ENCODE results near the gene SSBP2. TPM values are rescaled to one million over a fixed set of nuclear protein-coding genes. Genes with fewer than 3 reads are reported as not detected.

Gene SSBP2
- polyA plus RNA-seq, 1 donor = 27.8 TPM

DNA sequence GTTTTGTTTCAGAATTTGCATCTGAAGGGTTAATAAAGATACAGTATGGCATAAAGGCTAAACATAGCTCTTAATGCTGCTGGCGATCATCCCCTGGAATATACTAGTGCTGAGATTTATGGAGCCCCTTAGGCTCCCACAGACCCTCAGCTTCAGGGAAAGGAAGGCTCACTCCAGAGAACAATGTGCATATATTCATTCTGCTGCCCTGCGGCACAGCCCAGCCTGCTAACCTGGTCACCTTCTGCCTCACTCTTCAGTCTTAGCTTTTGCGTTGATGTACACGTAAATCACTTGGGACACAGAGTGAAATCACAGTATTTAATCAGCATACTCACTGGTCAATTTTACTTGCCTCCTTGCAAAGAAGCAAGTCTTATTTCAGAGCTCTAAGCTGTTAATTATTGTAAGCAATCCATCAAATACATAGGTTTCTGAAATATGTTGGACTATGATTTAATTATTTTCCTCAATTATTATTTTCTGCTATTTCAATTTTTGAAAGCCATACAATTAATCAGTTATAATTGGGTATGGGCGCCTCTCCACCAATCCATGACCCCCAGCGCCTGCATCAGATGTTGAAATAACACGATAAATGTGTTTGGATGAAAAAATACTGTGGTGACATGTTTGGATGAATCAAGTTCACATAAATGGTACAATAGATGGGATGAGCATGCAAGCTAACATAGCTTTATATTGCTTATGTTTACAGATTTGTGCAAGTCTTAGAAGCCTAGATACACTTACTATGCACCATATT is 345.6 kb downstream of the SSBP2 start:
- Histone ChIP-seq H3K27me3 (ENCODE audit: control insufficient read depth, insufficient read depth, low read length) (no peaks in the 10 kb centered on the region), H3K27ac (ENCODE audit: low read length) (no peak overlapping the region), H3K4me3 (ENCODE audit: low read length) (no peak overlapping the region), H3K4me1 (ENCODE audit: control insufficient read depth, insufficient read depth, low read length) (peaks cover 2% of the 10 kb centered on the region), H3K36me3 (ENCODE audit: control insufficient read depth, insufficient read depth, low read length) (no peaks in the 10 kb centered on the region), H3K9me3 (ENCODE audit: control insufficient read depth, low read depth, low read length) (no peaks in the 10 kb centered on the region)
- DNase-seq = no peak
- WGBS (ENCODE audit: insufficient coverage, low lambda C conversion rate) = 100% methylated on average over 1 of the region's 7 CpGs

DNA sequence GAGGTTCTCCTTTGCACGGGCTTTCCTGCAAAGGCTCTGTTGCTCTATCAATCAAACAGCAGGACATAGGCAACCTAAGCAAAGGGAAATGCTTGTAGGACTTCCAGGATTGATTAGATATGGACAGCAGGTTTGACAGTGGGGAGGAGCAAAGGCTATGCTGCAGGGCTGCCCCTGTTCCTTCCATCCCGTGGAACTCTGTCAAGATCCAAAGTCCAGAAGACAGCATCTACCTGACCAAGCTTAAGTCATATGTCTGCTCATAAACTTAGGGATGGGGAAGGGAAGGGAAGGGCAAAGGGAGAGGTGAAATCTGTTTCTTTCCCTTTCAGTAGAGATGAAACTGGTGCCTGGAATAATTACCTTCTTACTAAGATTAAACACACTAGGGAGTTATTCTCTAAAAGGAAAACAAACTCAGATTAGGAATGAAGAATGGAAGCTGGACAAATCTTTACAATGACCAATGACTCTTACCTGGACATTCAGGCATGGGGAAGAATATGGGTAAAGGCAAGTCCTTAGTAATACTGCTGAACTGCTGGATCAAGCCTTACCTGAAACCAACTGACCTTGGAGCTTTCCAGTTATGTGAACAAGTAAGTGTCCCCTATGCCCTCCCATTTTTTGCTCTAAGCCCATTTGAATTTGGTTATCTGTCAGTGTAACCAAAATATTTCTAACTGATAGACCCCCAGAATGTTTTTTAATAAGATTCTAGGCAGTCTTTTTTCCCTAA is 348.5 kb downstream of the SSBP2 start:
- DNase-seq = peak; percentile 88 to 94
- no CpG with 5 or more reads among the region's 2 CpGs for WGBS (ENCODE audit: insufficient coverage, low lambda C conversion rate)
- Histone ChIP-seq H3K4me3 (ENCODE audit: low read length) (no peak overlapping the region), H3K9me3 (ENCODE audit: control insufficient read depth, low read depth, low read length) (no peaks in the 10 kb centered on the region), H3K4me1 (ENCODE audit: control insufficient read depth, insufficient read depth, low read length) (no peaks in the 10 kb centered on the region), H3K27me3 (ENCODE audit: control insufficient read depth, insufficient read depth, low read length) (no peaks in the 10 kb centered on the region), H3K36me3 (ENCODE audit: control insufficient read depth, insufficient read depth, low read length) (no peaks in the 10 kb centered on the region), H3K27ac (ENCODE audit: low read length) (peak overlapping the region; percentile 81)

DNA sequence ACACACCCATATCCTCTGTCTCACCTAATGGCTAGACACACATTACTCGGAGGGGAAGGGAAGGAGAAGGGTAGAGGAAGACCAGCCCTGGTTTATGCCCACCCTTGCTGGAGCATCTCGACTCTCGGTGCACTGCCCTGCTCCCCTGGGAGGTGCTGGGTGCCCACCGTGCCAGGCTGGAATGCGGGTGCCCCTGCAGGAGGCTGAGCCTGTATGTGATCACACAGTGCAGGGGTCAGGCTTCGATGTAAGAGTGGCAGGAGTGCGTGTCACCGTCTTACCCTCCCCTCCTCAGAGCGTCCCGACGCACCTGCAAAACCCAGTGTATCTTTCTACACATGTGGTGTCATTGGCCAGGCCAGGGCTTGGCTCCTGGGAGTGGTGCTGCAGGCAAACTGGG is 349.6 kb downstream of the SSBP2 start:
- Histone ChIP-seq H3K4me3 (ENCODE audit: low read length) (no peak overlapping the region), H3K27ac (ENCODE audit: low read length) (no peak overlapping the region), H3K36me3 (ENCODE audit: control insufficient read depth, insufficient read depth, low read length) (no peaks in the 10 kb centered on the region), H3K27me3 (ENCODE audit: control insufficient read depth, insufficient read depth, low read length) (peaks cover 6% of the 10 kb centered on the region), H3K9me3 (ENCODE audit: control insufficient read depth, low read depth, low read length) (no peaks in the 10 kb centered on the region), H3K4me1 (ENCODE audit: control insufficient read depth, insufficient read depth, low read length) (no peaks in the 10 kb centered on the region)
- no peak for DNase-seq
- whole genome bisulfite sequencing (ENCODE audit: insufficient coverage, low lambda C conversion rate) = no CpG with 5 or more reads among the region's 11 CpGs

DNA sequence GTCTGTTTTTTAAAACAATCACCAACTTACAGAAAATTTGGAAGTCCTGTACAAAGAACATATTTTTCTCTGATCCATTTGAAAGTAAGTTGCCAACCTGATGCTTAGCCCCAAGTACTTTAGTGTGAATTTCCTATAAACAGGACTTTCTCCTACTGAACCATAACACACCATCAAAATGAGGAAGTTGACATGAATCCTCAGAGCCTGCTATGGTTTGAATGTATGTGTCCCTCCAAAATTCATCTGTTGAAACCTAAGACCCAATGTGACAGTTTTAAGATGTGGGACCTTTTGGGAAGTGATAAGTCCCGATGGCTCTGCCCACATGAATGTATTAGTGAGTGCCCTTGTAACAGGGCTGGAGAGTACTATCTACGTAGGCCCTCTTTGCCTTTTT is 350.5 kb downstream of the SSBP2 start:
- no CpG with 5 or more reads among the region's 2 CpGs for WGBS (ENCODE audit: insufficient coverage, low lambda C conversion rate)
- Histone ChIP-seq H3K27me3 (ENCODE audit: control insufficient read depth, insufficient read depth, low read length) (peaks cover 8% of the 10 kb centered on the region), H3K27ac (ENCODE audit: low read length) (no peak overlapping the region), H3K36me3 (ENCODE audit: control insufficient read depth, insufficient read depth, low read length) (no peaks in the 10 kb centered on the region), H3K4me3 (ENCODE audit: low read length) (no peak overlapping the region), H3K4me1 (ENCODE audit: control insufficient read depth, insufficient read depth, low read length) (no peaks in the 10 kb centered on the region), H3K9me3 (ENCODE audit: control insufficient read depth, low read depth, low read length) (no peaks in the 10 kb centered on the region)
- DNase-seq = no peak

DNA sequence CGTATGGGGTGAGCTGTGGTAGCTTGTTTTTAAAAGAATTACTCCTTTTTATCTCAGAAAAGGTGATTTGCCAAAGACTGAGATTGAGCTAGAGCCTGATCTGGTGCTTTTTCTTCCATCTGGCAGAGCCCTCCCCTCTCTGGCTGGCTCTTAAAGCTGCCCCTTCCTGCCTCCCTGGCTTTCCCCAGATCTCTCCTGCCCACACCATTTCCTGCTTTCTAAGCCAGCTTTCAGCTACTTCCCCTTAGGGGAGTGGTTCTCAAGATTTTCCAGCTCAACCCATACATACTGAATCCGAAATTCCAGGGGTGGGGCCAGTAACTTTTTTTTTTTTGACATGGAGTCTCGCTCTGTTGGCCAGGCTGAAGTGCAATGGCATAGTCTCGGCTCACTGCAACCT is 352.2 kb downstream of the SSBP2 start:
- no peak for DNase-seq
- Histone ChIP-seq H3K9me3 (ENCODE audit: control insufficient read depth, low read depth, low read length) (no peaks in the 10 kb centered on the region), H3K4me1 (ENCODE audit: control insufficient read depth, insufficient read depth, low read length) (no peaks in the 10 kb centered on the region), H3K27me3 (ENCODE audit: control insufficient read depth, insufficient read depth, low read length) (peaks cover 18% of the 10 kb centered on the region), H3K4me3 (ENCODE audit: low read length) (no peak overlapping the region), H3K36me3 (ENCODE audit: control insufficient read depth, insufficient read depth, low read length) (no peaks in the 10 kb centered on the region), H3K27ac (ENCODE audit: low read length) (no peak overlapping the region)
- no CpG with 5 or more reads among the region's 4 CpGs for WGBS (ENCODE audit: insufficient coverage, low lambda C conversion rate)

DNA sequence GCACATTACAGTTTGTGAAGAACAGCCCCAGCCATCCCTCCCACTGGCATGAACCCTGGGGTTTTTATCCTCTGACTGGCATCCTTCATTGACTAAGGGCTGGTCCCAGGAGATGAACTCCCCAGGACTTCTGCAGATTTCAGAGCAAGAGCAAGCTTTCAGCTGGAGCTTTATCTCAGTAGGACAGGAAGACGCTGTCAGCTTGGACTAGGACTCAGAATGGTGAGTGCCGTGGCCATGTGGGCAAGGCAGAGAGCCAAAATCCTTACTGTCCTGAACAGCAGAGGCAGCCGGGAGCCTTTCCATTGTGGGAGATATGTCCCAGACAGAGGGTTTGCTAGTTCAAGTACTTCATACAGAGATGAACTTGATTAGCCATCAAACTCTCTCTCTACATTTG is 353.7 kb downstream of the SSBP2 start:
- no CpG with 5 or more reads among the region's 3 CpGs for WGBS (ENCODE audit: insufficient coverage, low lambda C conversion rate)
- DNase-seq = no peak
- H3K27me3 ChIP-seq (ENCODE audit: control insufficient read depth, insufficient read depth, low read length) = peaks cover 23% of the 10 kb centered on the region

DNA sequence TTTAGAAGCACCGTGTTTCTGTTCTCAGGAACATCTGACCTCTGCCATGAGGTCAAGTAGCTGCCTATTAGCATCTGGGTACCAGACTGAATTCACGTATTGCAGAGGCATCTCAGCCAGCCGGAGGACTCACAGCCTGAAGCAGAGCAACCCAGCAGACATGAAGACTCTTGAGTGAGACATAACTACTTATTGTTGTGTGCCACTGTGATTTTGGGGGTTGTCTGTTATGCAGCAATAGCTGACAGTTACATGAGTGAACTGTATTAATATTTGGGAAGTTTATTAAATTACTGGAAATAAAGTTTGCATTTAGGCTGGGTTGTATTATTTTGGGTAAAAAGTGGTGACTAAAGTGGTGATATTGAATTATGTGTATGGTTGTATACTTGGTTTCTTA is 355.6 kb downstream of the SSBP2 start:
- H3K9me3 ChIP-seq (ENCODE audit: control insufficient read depth, low read depth, low read length) = no peaks in the 10 kb centered on the region
- peaks cover 23% of the 10 kb centered on the region for H3K27me3 ChIP-seq (ENCODE audit: control insufficient read depth, insufficient read depth, low read length)
- H3K27ac ChIP-seq (ENCODE audit: low read length) = no peak overlapping the region
- no peak overlapping the region for H3K4me3 ChIP-seq (ENCODE audit: low read length)
- 60% methylated on average over 1 of the region's 3 CpGs for WGBS (ENCODE audit: insufficient coverage, low lambda C conversion rate)
- DNase-seq = no peak
- H3K4me1 ChIP-seq (ENCODE audit: control insufficient read depth, insufficient read depth, low read length) = no peaks in the 10 kb centered on the region
- H3K36me3 ChIP-seq (ENCODE audit: control insufficient read depth, insufficient read depth, low read length) = no peaks in the 10 kb centered on the region

More for the DNA sequence above, 353.7 kb downstream of the SSBP2 start:
- no peaks in the 10 kb centered on the region for H3K4me1 ChIP-seq (ENCODE audit: control insufficient read depth, insufficient read depth, low read length)
- no peak overlapping the region for H3K4me3 ChIP-seq (ENCODE audit: low read length)
- no peaks in the 10 kb centered on the region for H3K36me3 ChIP-seq (ENCODE audit: control insufficient read depth, insufficient read depth, low read length)
- H3K27ac ChIP-seq (ENCODE audit: low read length) = no peak overlapping the region
- H3K9me3 ChIP-seq (ENCODE audit: control insufficient read depth, low read depth, low read length) = no peaks in the 10 kb centered on the region

DNA sequence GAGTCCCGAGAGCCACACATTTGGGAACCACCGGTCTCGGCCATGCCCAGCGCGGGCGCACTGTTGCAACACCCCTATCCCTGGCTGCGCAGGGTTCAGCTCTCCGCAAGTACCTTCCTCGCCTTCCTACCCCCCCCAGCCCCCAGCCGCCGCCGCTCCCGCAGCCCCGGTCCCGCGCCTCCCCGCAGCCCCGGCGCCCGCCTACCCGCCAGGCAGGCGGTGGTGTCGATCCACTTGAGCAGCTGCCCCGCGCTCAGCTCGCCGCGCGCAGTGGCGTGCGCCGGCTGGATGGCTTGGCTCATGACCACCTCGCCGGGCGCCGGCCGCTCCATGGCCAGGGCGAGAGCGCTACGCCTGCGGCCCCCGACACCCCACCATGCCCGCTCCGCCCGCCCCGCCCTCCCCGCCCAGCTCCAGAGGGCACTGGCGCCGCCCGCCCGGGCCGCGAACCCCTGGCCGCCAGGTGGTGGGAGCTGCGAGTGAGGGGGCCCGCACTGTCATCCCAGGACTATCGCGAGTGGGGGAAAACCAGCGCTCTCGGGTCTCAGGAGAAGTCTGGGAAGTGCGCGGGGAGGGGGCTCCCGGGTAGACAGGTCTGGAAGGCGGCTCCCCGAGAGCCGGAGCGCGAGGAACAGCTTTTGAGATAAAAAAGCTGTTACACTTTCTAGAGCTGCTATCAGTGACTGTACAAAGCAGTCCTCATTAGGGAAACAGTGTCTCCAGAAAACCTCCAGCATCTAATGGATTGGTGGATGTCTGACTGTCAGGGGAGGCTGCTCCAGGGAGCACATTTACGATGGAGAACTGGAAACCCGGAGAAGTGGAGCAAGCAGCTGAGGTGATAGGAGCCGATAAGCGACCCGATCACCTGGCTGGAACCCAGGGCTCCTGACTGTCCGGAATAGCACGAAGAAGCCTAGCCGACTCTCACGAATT is 356.8 kb downstream of the SSBP2 start, which contains the start of gene ACOT12:
ACOT12 (minus strand) TSS at position 352 of the 936 bp plus-strand sequence; CDS start at position 332, 20 bp downstream.
- Histone ChIP-seq H3K4me3 (ENCODE audit: low read length) (peak within 1 kb of the TSS; percentile 27), H3K36me3 (ENCODE audit: control insufficient read depth, insufficient read depth, low read length) (no peaks in the 10 kb centered on the region), H3K27ac (ENCODE audit: low read length) (no peak within 1 kb of the TSS), H3K27me3 (ENCODE audit: control insufficient read depth, insufficient read depth, low read length) (peaks cover 23% of the 10 kb centered on the region), H3K9me3 (ENCODE audit: control insufficient read depth, low read depth, low read length) (no peaks in the 10 kb centered on the region), H3K4me1 (ENCODE audit: control insufficient read depth, insufficient read depth, low read length) (no peaks in the 10 kb centered on the region)
- 10% methylated on average over 4 of the region's 77 CpGs for WGBS (ENCODE audit: insufficient coverage, low lambda C conversion rate)
- peak; percentile 11 to 50 for DNase-seq

DNA sequence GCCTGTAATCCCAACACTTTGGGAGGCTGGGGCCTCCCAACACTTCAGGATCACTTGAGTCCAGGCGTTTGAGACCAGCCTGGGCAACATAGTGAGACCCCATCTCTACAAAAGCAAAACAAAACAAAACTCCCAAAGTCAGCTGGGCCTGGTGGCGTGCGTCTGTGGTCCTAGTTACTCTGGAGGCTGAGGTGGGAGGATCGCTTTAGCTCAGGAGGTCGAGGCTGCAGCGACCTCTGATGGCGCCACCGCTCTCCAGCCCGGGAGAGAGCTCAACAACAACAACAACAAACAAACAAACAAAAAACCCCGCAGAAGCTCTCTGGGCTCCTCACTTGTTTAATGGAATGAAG is 357.5 kb downstream of the SSBP2 start:
- H3K4me1 ChIP-seq (ENCODE audit: control insufficient read depth, insufficient read depth, low read length) = no peaks in the 10 kb centered on the region
- H3K4me3 ChIP-seq (ENCODE audit: low read length) = no peak overlapping the region
- no peaks in the 10 kb centered on the region for H3K36me3 ChIP-seq (ENCODE audit: control insufficient read depth, insufficient read depth, low read length)
- H3K9me3 ChIP-seq (ENCODE audit: control insufficient read depth, low read depth, low read length) = no peaks in the 10 kb centered on the region
- H3K27ac ChIP-seq (ENCODE audit: low read length) = no peak overlapping the region
- no CpG with 5 or more reads among the region's 10 CpGs for WGBS (ENCODE audit: insufficient coverage, low lambda C conversion rate)
- DNase-seq = no peak
- H3K27me3 ChIP-seq (ENCODE audit: control insufficient read depth, insufficient read depth, low read length) = peaks cover 23% of the 10 kb centered on the region

DNA sequence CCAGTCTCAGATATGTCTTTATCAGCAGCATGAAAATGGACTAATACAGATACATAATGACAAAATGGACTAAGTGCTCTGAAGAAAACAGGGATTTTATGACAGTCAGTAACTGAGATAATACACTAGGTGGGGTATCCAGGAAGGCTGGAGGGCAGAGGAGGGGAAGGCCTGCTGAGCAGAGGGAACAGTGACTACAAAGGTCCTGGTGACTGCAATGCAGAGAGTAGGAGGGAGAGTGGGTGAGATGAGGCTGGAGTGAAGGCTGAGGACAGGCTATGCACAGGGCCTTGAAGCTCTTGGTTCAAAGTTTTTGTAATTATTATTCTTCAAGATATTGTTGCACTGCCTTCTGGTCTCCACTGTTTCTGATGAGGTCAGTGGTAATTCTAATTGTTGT is 361.9 kb downstream of the SSBP2 start:
- peaks cover 5% of the 10 kb centered on the region for H3K27me3 ChIP-seq (ENCODE audit: control insufficient read depth, insufficient read depth, low read length)
- no peaks in the 10 kb centered on the region for H3K9me3 ChIP-seq (ENCODE audit: control insufficient read depth, low read depth, low read length)
- H3K27ac ChIP-seq (ENCODE audit: low read length) = no peak overlapping the region
- no peak overlapping the region for H3K4me3 ChIP-seq (ENCODE audit: low read length)
- H3K4me1 ChIP-seq (ENCODE audit: control insufficient read depth, insufficient read depth, low read length) = no peaks in the 10 kb centered on the region
- peak; percentile 25 to 52 for DNase-seq
- no peaks in the 10 kb centered on the region for H3K36me3 ChIP-seq (ENCODE audit: control insufficient read depth, insufficient read depth, low read length)
